Non-pigmented ciliary epithelial cell (primary cell): Measurements from ENCODE around the gene SFPQ.
"Not testable (repeated sequence)": the region's sequence is repeated elsewhere in the genome, so short reads cannot be mapped to it uniquely, and the experiment has no call there.

Experiments used
- DNase-seq: peaks from one replicate; pipeline ENCODE4 v3.0.0-alpha.2; 2010; ENCODE audit warnings: low read depth

The SFPQ gene

DNA sequence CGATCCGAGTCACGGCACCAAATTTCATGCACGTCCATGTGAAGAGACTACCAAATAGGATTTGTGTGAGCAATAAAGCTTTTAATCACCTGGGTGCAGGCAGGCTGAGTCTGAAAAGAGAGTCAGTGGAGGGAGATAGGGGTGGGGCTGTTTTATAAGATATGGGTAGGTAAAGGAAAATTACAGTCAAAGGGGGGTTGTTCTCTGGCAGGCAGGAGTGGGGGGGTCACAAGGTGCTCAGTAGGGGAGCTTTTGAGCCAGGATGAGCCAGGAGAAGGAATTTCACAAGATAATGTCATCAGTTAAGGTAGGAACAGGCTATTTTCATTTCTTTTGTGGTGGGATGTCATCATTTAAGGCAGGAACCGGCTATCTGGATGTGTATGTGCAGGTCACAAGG, 55.4 kb downstream of the SFPQ start:
- not testable (repeated sequence) for DNase-seq

DNA sequence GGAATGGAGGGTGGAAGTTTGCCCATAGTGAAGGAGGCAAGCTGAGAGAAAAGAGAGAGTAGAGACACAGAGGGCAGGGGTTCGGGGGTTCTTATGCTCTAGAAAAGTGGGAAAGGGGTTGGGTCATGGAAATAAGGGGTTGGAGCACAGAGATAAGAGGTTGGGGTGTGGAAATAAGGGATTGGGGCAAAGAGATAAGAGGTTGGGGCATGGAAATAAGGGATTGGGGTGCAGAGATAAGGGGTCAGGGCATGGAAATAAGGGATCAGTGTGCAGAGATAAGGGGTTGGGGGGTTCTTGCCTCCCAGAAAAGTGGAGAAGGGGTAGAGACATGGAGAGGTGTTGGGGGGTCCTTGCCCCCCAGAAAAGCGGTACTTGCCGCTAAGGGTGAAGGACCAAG, 56.2 kb downstream of the SFPQ start:
- DNase-seq = no peak
